Endometrial microvascular endothelial cells (primary cell): ENCODE measurements around the gene WDR12. TPM values are rescaled to one million over a fixed set of nuclear protein-coding genes. Genes with fewer than 3 reads are reported as not detected.
"Not testable (repeated sequence)": the region's sequence is repeated elsewhere in the genome, so short reads cannot be mapped to it uniquely, and the experiment has no call there.

Experiments used
- in situ Hi-C: cut with HindIII; loops from 2 replicates; pipeline ENCODE4 v1.10.0; 2017; ENCODE audit warnings: low sequenced_read_pairs, low pct_unique_long_range_greater_than_20kb; ENCODE audit errors: inconsistent ontology term
- total RNA-seq: library from RNA; depleted of rRNA; stranded (reverse); fragments of >200 nt; gene quantifications from one replicate; pipeline ENCODE4 v1.2.3, GENCODE V29; 2015; ENCODE audit errors: inconsistent ontology term

Gene WDR12
- total RNA-seq, 1 donor from 2014 or later, result 67.3 TPM

- in situ Hi-C loops, result no loop called here
These were observed 3.3 kb downstream of the WDR12 start for GRCh38 chr2:202908186-202908585.

- in situ Hi-C loops, result not testable (repeated sequence)
These were observed 6.0 kb downstream of the WDR12 start for GRCh38 chr2:202905507-202905906.

GRCh38 chr2:202885190-202885589 is 26.3 kb downstream of the WDR12 start:
- in situ Hi-C loops, result no loop called here

DNA sequence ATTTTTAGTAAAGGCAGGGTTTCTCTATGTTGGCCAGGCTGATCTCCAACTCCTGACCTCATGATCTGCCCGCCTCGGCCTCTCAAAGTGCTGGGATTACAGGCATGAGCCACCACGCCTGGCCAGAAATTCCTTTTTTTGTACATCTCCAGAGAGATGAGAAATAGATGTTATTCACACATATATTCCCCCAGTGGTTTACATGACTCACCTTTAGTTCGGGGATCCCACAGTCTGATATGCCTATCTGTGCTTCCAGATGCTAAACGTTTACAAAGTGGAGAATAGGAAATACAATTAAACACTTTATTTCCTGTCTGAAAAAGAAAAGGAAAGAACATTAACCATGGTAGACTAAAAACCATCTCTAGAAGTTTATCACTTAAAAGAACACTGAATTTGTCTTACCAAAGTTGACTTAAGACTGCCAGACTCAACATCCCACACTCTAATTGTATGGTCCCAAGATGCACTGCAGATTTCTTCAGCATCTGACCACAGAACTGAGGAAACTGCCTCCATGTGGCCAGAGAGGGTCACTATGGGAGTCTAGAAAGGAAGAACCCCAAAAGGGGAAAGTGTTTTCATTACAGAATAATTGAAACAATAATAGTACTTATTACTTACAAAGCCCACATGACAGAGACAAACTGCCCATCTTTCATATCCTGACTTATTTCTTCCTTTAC is 27.3 kb downstream of the WDR12 start:
- in situ Hi-C loops, result no loop called here

DNA sequence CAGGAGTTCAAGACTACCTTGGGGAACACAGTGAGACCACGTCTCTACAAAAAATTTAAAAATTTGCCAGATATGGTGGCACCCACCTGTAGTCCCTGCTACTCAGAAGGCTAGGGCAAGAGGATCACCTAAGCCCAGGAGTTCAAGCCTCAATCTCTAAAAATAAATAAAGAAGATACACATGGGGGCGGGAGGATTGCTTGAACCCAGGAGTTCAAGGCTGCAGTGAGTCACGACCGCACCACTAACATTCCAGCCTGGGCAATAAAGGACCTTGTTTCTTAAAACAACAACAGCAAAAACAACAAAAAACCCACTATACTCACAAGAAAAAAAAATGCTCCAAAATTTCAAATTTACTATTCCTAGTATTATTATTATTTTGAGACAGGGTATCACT is 29.9 kb downstream of the WDR12 start:
- in situ Hi-C loops, result no loop called here

DNA sequence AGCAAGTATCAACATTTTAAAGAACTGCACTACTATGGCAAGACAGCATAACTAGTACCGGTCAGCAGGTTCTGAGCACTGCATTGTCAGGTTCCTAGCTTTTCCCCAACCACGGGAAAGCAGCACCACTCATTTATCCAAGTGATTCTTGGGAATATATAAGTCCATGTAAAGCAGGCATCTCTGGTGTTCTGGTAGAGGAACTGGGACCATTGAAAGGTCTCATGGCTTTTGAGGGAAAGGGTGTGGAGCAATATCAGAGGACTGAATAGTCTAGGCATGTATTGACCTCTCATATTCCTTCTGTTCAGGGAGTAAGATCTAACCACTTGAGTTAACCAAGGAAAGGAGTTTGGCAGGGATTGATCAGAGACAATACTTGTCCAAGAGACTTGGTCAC is 33.8 kb downstream of the WDR12 start:
- in situ Hi-C loops, result no loop called here

GRCh38 chr2:202871300-202872141 is 40.0 kb downstream of the WDR12 start, which contains the start of gene ICA1L:
ICA1L (minus strand) TSS chr2:202871766; CDS start chr2:202829009, 42,757 bp downstream.
- in situ Hi-C loops, result no loop called here

DNA sequence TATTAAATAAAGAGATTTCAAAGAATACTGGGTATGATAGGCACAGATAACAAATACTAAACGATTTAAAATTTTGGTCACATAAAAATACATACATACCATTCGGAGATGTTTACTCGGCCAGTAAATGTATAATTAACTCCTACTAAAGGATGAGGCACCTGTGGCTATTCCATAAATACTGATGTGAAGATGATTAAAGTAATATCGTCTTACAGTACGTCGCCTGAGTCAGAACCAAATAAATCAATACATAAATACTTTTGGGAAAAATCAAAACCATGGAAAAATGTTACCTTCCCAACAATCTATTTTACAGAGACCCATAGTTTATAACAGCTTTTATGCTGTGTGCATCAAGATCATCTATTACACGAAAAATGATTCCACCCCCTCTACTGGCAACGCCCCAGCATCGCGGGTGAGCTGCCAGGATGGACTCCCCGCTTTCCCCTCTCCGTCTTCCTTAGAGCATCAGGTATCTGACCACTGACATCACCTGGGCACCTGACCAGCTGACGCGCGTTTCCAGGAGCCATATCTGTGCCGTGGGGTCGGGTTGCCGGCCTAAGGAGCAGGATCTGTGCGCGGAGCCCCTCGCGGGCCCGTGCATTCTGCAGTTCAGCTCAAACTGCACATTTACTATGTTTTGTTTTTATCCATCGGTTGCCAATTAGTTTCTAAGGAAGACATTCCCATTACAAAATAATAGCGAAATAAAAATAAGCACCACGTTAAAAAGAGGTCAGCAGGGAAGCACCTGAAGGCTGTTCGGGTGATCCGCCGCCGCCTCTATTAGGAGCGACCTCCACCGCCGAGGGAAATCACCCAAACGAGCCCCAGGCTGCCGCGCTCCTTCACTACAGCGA is 40.8 kb downstream of the WDR12 start:
- in situ Hi-C loops, result no loop called here

- in situ Hi-C loops, result no loop called here
These were observed 49.5 kb downstream of the WDR12 start for GRCh38 chr2:202861987-202862386.

- in situ Hi-C loops, result no loop called here
These were observed 52.9 kb downstream of the WDR12 start for GRCh38 chr2:202858601-202859000.

DNA sequence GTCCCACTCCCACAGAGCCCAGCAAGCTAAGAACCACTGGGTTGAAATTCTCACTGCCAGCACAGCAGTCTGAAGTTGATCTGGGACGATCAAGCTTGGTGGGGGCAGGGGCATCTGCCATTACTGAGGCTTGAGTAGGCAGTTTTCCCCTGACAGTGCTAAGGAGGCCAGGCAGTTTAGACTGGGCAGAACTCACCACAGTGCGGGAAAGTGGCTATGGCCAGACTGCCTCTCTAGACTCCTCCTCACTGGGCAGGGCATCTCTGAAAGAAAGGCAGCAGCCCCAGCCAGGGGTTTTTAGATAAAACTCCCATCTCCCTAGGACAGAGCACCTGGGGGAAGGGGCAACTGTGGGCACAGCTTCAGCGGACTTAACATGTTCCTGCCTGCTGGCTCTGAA is 62.1 kb downstream of the WDR12 start:
- in situ Hi-C loops, result not testable (repeated sequence)

DNA sequence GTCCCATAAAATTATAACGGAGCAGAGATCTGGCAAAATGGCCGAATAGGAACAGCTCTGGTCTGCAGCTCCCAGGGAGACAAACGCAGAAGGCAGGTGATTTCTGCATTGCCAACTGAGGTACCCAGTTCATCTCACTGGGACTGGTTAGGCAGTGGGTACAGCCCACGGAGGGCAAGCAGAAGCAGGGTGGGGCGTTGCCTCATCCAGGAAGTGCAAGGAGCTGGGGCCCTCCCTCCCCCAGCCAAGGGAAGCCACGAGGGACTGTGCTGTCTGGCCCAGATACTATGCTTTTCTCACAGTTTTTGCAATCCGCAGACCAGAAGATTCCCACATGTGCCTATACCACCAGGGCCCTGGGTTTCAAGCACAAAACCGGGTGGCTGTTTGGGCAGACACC is 62.7 kb downstream of the WDR12 start:
- in situ Hi-C loops, result no loop called here

DNA sequence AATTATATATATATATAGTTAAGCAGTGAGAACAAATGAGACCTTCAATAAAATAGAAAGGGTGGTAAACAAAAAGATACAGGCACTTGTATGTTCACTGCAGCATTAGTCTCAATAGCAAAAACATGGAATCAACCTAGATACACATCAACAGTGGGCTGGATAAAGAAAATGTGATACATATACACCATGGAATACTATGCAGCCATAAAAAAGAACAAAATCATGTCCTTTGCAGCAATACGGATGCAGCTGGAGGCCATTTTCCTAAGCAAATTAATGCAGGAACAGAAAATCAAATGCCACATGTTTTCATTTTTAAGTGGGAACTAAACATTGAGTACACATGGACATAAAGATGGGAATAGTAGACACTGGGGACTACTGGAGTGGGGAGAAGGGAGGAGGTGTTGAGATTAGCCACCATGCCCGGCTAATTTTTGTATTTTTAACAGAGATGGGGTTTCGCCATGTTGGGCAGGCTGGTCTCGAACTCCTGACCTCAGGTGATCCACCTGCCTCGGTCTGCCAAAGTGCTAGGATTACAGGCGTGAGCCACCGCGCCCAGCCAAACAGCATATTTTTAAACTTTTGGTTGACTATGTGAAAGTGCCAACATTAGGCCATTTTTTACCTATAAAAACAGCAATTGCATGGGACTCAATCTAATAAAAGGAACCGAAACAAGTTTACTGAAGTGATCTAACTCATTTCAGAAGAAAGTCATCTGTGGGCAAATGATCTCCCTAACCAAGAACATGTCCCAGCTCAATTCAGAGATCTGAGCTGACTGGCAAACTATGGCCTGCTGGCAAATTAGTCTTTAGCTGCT is 63.6 kb downstream of the WDR12 start:
- in situ Hi-C loops, result no loop called here

GRCh38 chr2:202844656-202845055 is 66.8 kb downstream of the WDR12 start:
- in situ Hi-C loops, result no loop called here

GRCh38 chr2:202842690-202843089 is 68.8 kb downstream of the WDR12 start:
- in situ Hi-C loops, result no loop called here

- in situ Hi-C loops, result no loop called here
These were observed 70.2 kb downstream of the WDR12 start for GRCh38 chr2:202841090-202841867.

GRCh38 chr2:202831242-202832220 is 79.9 kb downstream of the WDR12 start:
- in situ Hi-C loops, result no loop called here
